Subcutaneous abdominal adipose tissue (tissue), 5 donors: ENCODE measurements around the gene SREBF1.

ENCODE experiments used
- H3K27ac ChIP-seq: one replicate; pipeline ENCODE4 v1.7.0; 2013; ENCODE audit warnings: low read depth, mild to moderate bottlenecking, inconsistent platforms, low read length, moderate library complexity
- H3K27me3 ChIP-seq, 5 donors: one replicate each; pipeline ENCODE4 v1.7.0; 2013; ENCODE audit warnings: low read length in 5 of 5, inconsistent platforms in 1 of 5; ENCODE audit not compliant: control insufficient read depth in 5 of 5, insufficient read depth in 4 of 5
- H3K36me3 ChIP-seq, 5 donors: one replicate each; pipeline ENCODE4 v1.7.0; 2013; ENCODE audit warnings: low read length in 5 of 5; ENCODE audit not compliant: control insufficient read depth in 5 of 5, insufficient read depth in 5 of 5
- H3K4me1 ChIP-seq, 5 donors: one replicate each; pipeline ENCODE4 v1.7.0; 2013; ENCODE audit warnings: low read length in 5 of 5, mild to moderate bottlenecking in 3 of 5, moderate library complexity in 1 of 5; ENCODE audit not compliant: control insufficient read depth in 5 of 5, insufficient read depth in 5 of 5
- H3K4me3 ChIP-seq, 5 donors: one replicate each; pipeline ENCODE4 v1.7.0; 2013; ENCODE audit warnings: low read length in 5 of 5, low read depth in 1 of 5
- H3K9ac ChIP-seq, 5 donors: one replicate each; pipeline ENCODE4 v1.7.0; 2013; ENCODE audit warnings: low read length in 5 of 5, mild to moderate bottlenecking in 4 of 5, moderate library complexity in 3 of 5
- H3K9me3 ChIP-seq, 5 donors: one replicate each; pipeline ENCODE4 v1.7.0; 2013; ENCODE audit warnings: low read length in 5 of 5; ENCODE audit not compliant: control insufficient read depth in 5 of 5
- donor health status: healthy.
- donor health status: healthy.
- donor health status: healthy.
- donor health status: healthy.
- donor health status: healthy.

Gene SREBF1

GRCh38 chr17:17796787-17797061, 40.1 kb downstream of the SREBF1 start:
- no peaks in the 10 kb centered on the region for H3K27me3 ChIP-seq
- peak overlapping the region in 1 of 5 donors; percentile 33 for H3K9ac ChIP-seq
- H3K4me1 ChIP-seq, result peaks cover 2 to 28% (median 16%) of the 10 kb centered on the region in 5 donors
- no peak overlapping the region for H3K27ac ChIP-seq
- H3K4me3 ChIP-seq, result no peak overlapping the region
- H3K36me3 ChIP-seq, result peaks cover 0 to 69% (median 38%) of the 10 kb centered on the region in 5 donors
- H3K9me3 ChIP-seq, result no peaks in the 10 kb centered on the region

- peaks cover 0 to 64% (median 38%) of the 10 kb centered on the region in 5 donors for H3K36me3 ChIP-seq
- no peaks in the 10 kb centered on the region for H3K27me3 ChIP-seq
- H3K4me3 ChIP-seq, result no peak overlapping the region
- no peak overlapping the region for H3K27ac ChIP-seq
- no peaks in the 10 kb centered on the region for H3K9me3 ChIP-seq
- H3K9ac ChIP-seq, result no peak overlapping the region
- peaks cover 2 to 29% (median 19%) of the 10 kb centered on the region in 5 donors for H3K4me1 ChIP-seq
Measured at GRCh38 chr17:17795946-17796786, 40.6 kb downstream of the SREBF1 start.

GRCh38 chr17:17795296-17795695, 41.5 kb downstream of the SREBF1 start:
- no peaks in the 10 kb centered on the region for H3K27me3 ChIP-seq
- H3K27ac ChIP-seq, result no peak overlapping the region
- peaks cover 0 to 64% (median 35%) of the 10 kb centered on the region in 5 donors for H3K36me3 ChIP-seq
- no peak overlapping the region for H3K4me3 ChIP-seq
- H3K9ac ChIP-seq, result no peak overlapping the region
- no peaks in the 10 kb centered on the region for H3K9me3 ChIP-seq
- H3K4me1 ChIP-seq, result peaks cover 2 to 37% (median 28%) of the 10 kb centered on the region in 5 donors

GRCh38 chr17:17794382-17794781, 42.4 kb downstream of the SREBF1 start:
- peaks cover 0 to 62% (median 35%) of the 10 kb centered on the region in 5 donors for H3K36me3 ChIP-seq
- H3K9me3 ChIP-seq, result no peaks in the 10 kb centered on the region
- H3K27ac ChIP-seq, result no peak overlapping the region
- no peaks in the 10 kb centered on the region for H3K27me3 ChIP-seq
- no peak overlapping the region for H3K4me3 ChIP-seq
- no peak overlapping the region for H3K9ac ChIP-seq
- H3K4me1 ChIP-seq, result peaks cover 2 to 46% (median 37%) of the 10 kb centered on the region in 5 donors

- Histone ChIP-seq H3K9ac (no peak overlapping the region), H3K4me3 (no peak overlapping the region), H3K27ac (no peak overlapping the region), H3K9me3 (no peaks in the 10 kb centered on the region), H3K27me3 (no peaks in the 10 kb centered on the region), H3K4me1 (peaks cover 2 to 48% (median 37%) of the 10 kb centered on the region in 5 donors), H3K36me3 (peaks cover 0 to 54% (median 32%) of the 10 kb centered on the region in 5 donors)
Measured at GRCh38 chr17:17793378-17794214, 43.2 kb downstream of the SREBF1 start.

- H3K27ac ChIP-seq, result no peak overlapping the region
- H3K4me1 ChIP-seq, result peaks cover 2 to 48% (median 37%) of the 10 kb centered on the region in 5 donors
- no peak overlapping the region for H3K4me3 ChIP-seq
- H3K27me3 ChIP-seq, result no peaks in the 10 kb centered on the region
- H3K9ac ChIP-seq, result no peak overlapping the region
- H3K36me3 ChIP-seq, result peaks cover 0 to 46% (median 32%) of the 10 kb centered on the region in 5 donors
- no peaks in the 10 kb centered on the region for H3K9me3 ChIP-seq
Measured at GRCh38 chr17:17792551-17793377, 44.0 kb downstream of the SREBF1 start.

GRCh38 chr17:17792037-17792550, 44.7 kb downstream of the SREBF1 start:
- no peak overlapping the region for H3K27ac ChIP-seq
- no peaks in the 10 kb centered on the region for H3K9me3 ChIP-seq
- peaks cover 2 to 46% (median 30%) of the 10 kb centered on the region in 5 donors for H3K4me1 ChIP-seq
- peaks cover 0 to 39% (median 32%) of the 10 kb centered on the region in 5 donors for H3K36me3 ChIP-seq
- no peak overlapping the region for H3K4me3 ChIP-seq
- H3K27me3 ChIP-seq, result no peaks in the 10 kb centered on the region
- no peak overlapping the region for H3K9ac ChIP-seq

- no peak overlapping the region for H3K27ac ChIP-seq
- H3K4me3 ChIP-seq, result no peak overlapping the region
- H3K9ac ChIP-seq, result no peak overlapping the region
Measured at GRCh38 chr17:17790637-17791464, 45.9 kb downstream of the SREBF1 start.

More at GRCh38 chr17:17790637-17791464, 45.9 kb downstream of the SREBF1 start:
- Histone ChIP-seq H3K4me1 (peaks cover 2 to 39% (median 21%) of the 10 kb centered on the region in 5 donors), H3K9me3 (no peaks in the 10 kb centered on the region), H3K27me3 (no peaks in the 10 kb centered on the region), H3K36me3 (peaks cover 0 to 29% (median 25%) of the 10 kb centered on the region in 5 donors)
